Activated T-helper 1 cell treated with anti-CD3 and anti-CD28 coated beads, Interleukin-12 subunit alpha, Interleukin-12 subunit beta, Interleukin-2, Interleukin-4 antibody, amounts not matched to agents 30 ng/mL and 10 ng/mL and 1 ng/mL, durations not matched to agents 14 hours and 24 hours and 36 hours (primary cell): ENCODE data around the gene CES3. TPM values are rescaled to one million over a fixed set of nuclear protein-coding genes. Genes with fewer than 3 reads are reported as not detected.
"Not testable (repeated sequence)": the region's sequence is repeated elsewhere in the genome, so short reads cannot be mapped to it uniquely, and the experiment has no call there.

ENCODE experiments used
- DNase-seq: peaks from one replicate; pipeline ENCODE4 v3.0.0; 2021; ENCODE audit warnings: low spot score
- H3K27ac Mint-ChIP-seq: one replicate; pipeline ENCODE4 v1.8.0; 2021; ENCODE audit warnings: mild to moderate bottlenecking, mixed read lengths
- H3K27me3 Mint-ChIP-seq: one replicate; pipeline ENCODE4 v1.8.0; 2022; ENCODE audit warnings: mild to moderate bottlenecking, moderate library complexity, mixed read lengths; ENCODE audit not compliant: insufficient read depth
- H3K36me3 Mint-ChIP-seq: one replicate; pipeline ENCODE4 v1.8.0; 2021; ENCODE audit warnings: low read depth, mixed read lengths
- H3K4me1 Mint-ChIP-seq: one replicate; pipeline ENCODE4 v1.8.0; 2021; ENCODE audit warnings: low read depth, mixed read lengths
- H3K4me3 Mint-ChIP-seq: one replicate; pipeline ENCODE4 v1.8.0; 2021; ENCODE audit warnings: mild to moderate bottlenecking, moderate library complexity, mixed read lengths
- H3K9me3 Mint-ChIP-seq: one replicate; pipeline ENCODE4 v1.8.0; 2021; ENCODE audit warnings: mixed read lengths
- intact Hi-C: fragments of 100-400 bp; cut with micrococcal nuclease; formaldehyde crosslinking; loops from one replicate; pipeline ENCODE4 v1.15.1; 2024
- total RNA-seq: library from RNA; stranded (reverse); gene quantifications from 2 replicates; pipeline ENCODE4 v1.2.3, GENCODE V29; 2022

CES3 gene
- total RNA-seq, 1 donor from 2014 or later, result 5.6 TPM

- Mint-ChIP-seq H3K4me3 (no peak overlapping the region), H3K9me3 (no peaks in the 10 kb centered on the region), H3K27me3 (peaks cover 3% of the 10 kb centered on the region), H3K36me3 (peaks cover 3% of the 10 kb centered on the region), H3K27ac (no peak overlapping the region), H3K4me1 (peaks cover 15% of the 10 kb centered on the region)
- DNase-seq, result no peak
- intact Hi-C loops, result no loop called here
Measured at GRCh38 chr16:66970775-66971720, 10.0 kb downstream of the CES3 start.

- Mint-ChIP-seq H3K4me1 (peaks cover 31% of the 10 kb centered on the region), H3K4me3 (no peak overlapping the region)
Measured at GRCh38 chr16:66972983-66973382, 11.9 kb downstream of the CES3 start.

GRCh38 chr16:66973716-66974115, 12.7 kb downstream of the CES3 start:
- DNase-seq, result no peak
- intact Hi-C loops, result no loop called here
- Mint-ChIP-seq H3K9me3 (no peaks in the 10 kb centered on the region), H3K27me3 (peaks cover 2% of the 10 kb centered on the region), H3K4me3 (no peak overlapping the region), H3K36me3 (peaks cover 1% of the 10 kb centered on the region), H3K4me1 (peaks cover 38% of the 10 kb centered on the region), H3K27ac (no peak overlapping the region)

More at GRCh38 chr16:66972983-66973382, 11.9 kb downstream of the CES3 start:
- intact Hi-C loops, result no loop called here
- no peak overlapping the region for H3K27ac Mint-ChIP-seq
- H3K27me3 Mint-ChIP-seq, result peaks cover 2% of the 10 kb centered on the region
- peaks cover 1% of the 10 kb centered on the region for H3K36me3 Mint-ChIP-seq
- no peaks in the 10 kb centered on the region for H3K9me3 Mint-ChIP-seq
- DNase-seq, result no peak

- Mint-ChIP-seq H3K4me1 (peaks cover 39% of the 10 kb centered on the region), H3K27ac (peak overlapping the region; percentile 80), H3K4me3 (peak overlapping the region; percentile 80)
- DNase-seq, H3K27me3 Mint-ChIP-seq, intact Hi-C loops, H3K36me3 Mint-ChIP-seq, H3K9me3 Mint-ChIP-seq: not testable (repeated sequence)
Measured at GRCh38 chr16:66974156-66974931, 13.3 kb downstream of the CES3 start.

GRCh38 chr16:66974932-66975246, 13.8 kb downstream of the CES3 start:
- intact Hi-C loops, result loop anchor here (1.0 kb wide), 1 partner anchor 9 kb away; no protein-coding TSS in a partner anchor
- DNase-seq, result peak; percentile 26
- Mint-ChIP-seq H3K27ac (peak overlapping the region; percentile 80), H3K4me1 (peaks cover 39% of the 10 kb centered on the region), H3K4me3 (peak overlapping the region; percentile 80)
- not testable (repeated sequence) for H3K36me3 Mint-ChIP-seq, H3K9me3 Mint-ChIP-seq, H3K27me3 Mint-ChIP-seq

GRCh38 chr16:66975302-66975893, 14.3 kb downstream of the CES3 start:
- peak overlapping the region; percentile 80 for H3K4me3 Mint-ChIP-seq
- no peak for DNase-seq
- no peaks in the 10 kb centered on the region for H3K27me3 Mint-ChIP-seq
- intact Hi-C loops, result loop anchor here (1.0 kb wide), 1 partner anchor 9 kb away; no protein-coding TSS in a partner anchor
- H3K36me3 Mint-ChIP-seq, result peaks cover 1% of the 10 kb centered on the region
- H3K27ac Mint-ChIP-seq, result peak overlapping the region; percentile 80
- no peaks in the 10 kb centered on the region for H3K9me3 Mint-ChIP-seq
- peaks cover 41% of the 10 kb centered on the region for H3K4me1 Mint-ChIP-seq

DNA sequence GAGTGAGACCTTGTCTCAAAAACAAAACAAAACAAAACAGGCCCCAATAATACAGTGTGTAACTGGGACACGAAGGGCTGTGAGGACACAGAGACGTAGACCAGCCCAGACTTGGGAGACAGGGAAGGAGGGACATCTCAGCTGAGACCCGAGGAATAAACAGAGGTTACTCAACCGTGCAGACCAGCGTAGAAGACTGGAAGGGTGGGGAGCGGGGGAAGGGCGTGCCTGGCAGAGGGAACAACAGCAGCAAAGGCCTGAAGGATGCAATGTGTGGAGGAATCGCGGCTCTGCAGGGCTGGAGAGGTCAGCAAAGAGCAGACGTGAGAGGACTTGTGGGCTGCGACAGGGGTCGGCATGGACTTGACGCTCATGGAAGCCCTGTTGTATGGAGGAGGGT, 15.7 kb downstream of the CES3 start:
- peaks cover 1% of the 10 kb centered on the region for H3K36me3 Mint-ChIP-seq
- peaks cover 51% of the 10 kb centered on the region for H3K4me1 Mint-ChIP-seq
- peak overlapping the region; percentile 22 for H3K27ac Mint-ChIP-seq
- intact Hi-C loops, result loop anchor here (1.0 to 2.0 kb wide), 8 partner anchors 22 to 209 kb away; partner anchors contain the start of genes FBXL8, PHAF1 and TRADD
- H3K9me3 Mint-ChIP-seq, result no peaks in the 10 kb centered on the region
- peak overlapping the region; percentile 9 for H3K4me3 Mint-ChIP-seq
- H3K27me3 Mint-ChIP-seq, result no peaks in the 10 kb centered on the region
- DNase-seq, result no peak

GRCh38 chr16:66977341-66978113, 16.5 kb downstream of the CES3 start:
- peak; percentile 83 for DNase-seq
- intact Hi-C loops, result loop anchor here (1.0 to 2.0 kb wide), 8 partner anchors 23 to 208 kb away; partner anchors contain the start of genes FBXL8, PHAF1 and TRADD
- Mint-ChIP-seq H3K4me1 (peaks cover 57% of the 10 kb centered on the region), H3K36me3 (peaks cover 1% of the 10 kb centered on the region), H3K27me3 (no peaks in the 10 kb centered on the region), H3K27ac (peak overlapping the region; percentile 75), H3K9me3 (no peaks in the 10 kb centered on the region), H3K4me3 (no peak overlapping the region)

DNA sequence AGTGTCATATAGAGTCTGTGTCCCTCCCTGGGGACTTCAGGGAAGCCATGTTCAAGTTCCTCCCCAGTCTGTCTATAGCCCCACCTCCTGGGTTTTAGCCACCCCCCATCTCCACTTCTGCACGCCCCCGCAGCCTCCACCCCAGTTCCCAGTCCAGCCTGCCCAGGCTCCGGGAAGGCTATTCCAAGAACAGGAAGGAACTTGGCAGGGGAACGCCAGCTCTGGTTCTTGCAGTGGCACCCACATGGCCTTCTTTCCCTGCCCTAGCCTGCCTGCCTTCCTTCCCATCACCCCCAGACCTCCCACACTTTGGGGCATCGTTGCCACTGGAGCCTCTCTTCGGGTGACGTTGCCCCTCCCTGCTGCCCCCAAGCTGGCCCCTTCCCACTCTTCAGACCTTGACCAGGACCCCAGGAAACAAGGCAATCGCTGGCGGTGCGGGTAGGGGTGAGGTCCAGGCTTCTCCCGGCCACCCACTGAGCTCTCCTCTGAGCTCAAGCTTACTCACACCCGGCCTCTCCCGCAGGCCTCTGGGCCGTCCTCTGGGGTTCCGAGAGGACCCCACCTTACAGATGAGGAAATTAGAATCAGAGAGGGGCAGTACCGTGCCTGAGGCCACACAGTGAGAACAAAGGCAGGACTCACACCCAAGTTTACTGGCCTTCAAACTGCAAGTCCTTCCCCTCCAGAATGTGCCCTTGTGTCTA, 18.1 kb downstream of the CES3 start:
- no peaks in the 10 kb centered on the region for H3K9me3 Mint-ChIP-seq
- peaks cover 1% of the 10 kb centered on the region for H3K36me3 Mint-ChIP-seq
- peaks cover 68% of the 10 kb centered on the region for H3K4me1 Mint-ChIP-seq
- no peak overlapping the region for H3K4me3 Mint-ChIP-seq
- peak overlapping the region; percentile 18 for H3K27ac Mint-ChIP-seq
- intact Hi-C loops, result no loop called here
- DNase-seq, result no peak
- no peaks in the 10 kb centered on the region for H3K27me3 Mint-ChIP-seq

DNA sequence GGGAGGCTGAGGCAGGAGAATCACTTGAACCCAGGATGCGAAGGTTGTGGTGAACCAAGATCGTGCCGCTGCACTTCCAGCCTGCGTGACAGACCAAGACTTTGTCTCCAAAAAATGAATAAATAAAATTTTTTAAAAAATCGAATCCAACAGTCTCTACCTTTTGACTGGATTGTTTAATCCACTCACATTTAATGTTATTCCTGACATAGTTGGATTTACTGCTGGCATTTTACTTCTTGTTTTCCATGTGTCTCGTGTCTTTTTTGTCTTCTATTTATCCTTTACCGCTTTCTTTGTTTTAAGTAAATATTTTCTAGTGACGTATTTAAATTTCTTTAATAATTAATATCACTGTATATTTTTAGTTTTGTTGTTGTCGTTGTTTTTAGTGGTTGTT, 22.0 kb downstream of the CES3 start:
- Mint-ChIP-seq H3K27me3 (no peaks in the 10 kb centered on the region), H3K36me3 (peaks cover 9% of the 10 kb centered on the region), H3K4me3 (no peak overlapping the region), H3K27ac (peak overlapping the region; percentile 99), H3K9me3 (no peaks in the 10 kb centered on the region), H3K4me1 (peaks cover 60% of the 10 kb centered on the region)
- DNase-seq, result no peak
- intact Hi-C loops, result no loop called here

DNA sequence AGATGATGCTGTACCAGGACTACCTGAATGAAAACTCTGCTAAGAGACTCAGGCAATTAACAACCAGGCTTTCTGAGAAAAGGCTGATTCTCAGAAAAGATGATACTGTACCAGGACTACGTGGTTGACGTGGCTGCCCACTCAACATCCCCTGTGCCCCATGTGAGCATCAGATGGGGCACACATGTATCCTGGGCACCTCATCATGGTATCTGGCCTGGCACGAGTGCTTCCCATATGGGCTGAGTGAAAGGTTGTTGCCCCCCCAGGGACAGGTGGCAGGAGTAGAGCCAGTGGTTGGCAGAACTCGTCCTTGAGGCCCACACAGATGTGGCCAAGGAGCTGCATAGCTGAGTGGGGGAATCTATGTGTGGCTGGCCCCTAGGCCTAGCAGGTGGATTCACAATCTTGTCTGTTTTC, 23.8 kb downstream of the CES3 start:
- intact Hi-C loops, result loop anchor here (1.0 to 2.0 kb wide), 8 partner anchors 10 to 327 kb away; partner anchors contain the start of genes FBXL8, MATCAP1 and TRADD
- H3K9me3 Mint-ChIP-seq, result no peaks in the 10 kb centered on the region
- H3K27me3 Mint-ChIP-seq, result no peaks in the 10 kb centered on the region
- peak overlapping the region; percentile 59 for H3K4me3 Mint-ChIP-seq
- DNase-seq, result peak; percentile 51
- peaks cover 53% of the 10 kb centered on the region for H3K4me1 Mint-ChIP-seq
- peaks cover 11% of the 10 kb centered on the region for H3K36me3 Mint-ChIP-seq
- H3K27ac Mint-ChIP-seq, result peak overlapping the region; percentile 99
